A673 (cell line): ENCODE measurements around the gene INVS.

ENCODE experiments used
- EZH2 ChIP-seq: fragments of 200-600 bp; sonication (generic); IDR thresholded peaks from 2 replicates; pipeline ENCODE4 v1.6.1; 2017; ENCODE audit warnings: borderline replicate concordance, low read depth, mild to moderate bottlenecking, mixed read lengths, antibody characterized with exemption, low read length; ENCODE audit not compliant: poor library complexity, severe bottlenecking
- TF ChIP-seq, protein P1 (sequence below): fragments of 300-800, 200-600 bp; sonication (generic); conservative IDR thresholded peaks from 2 replicates; pipeline ENCODE4 v1.5.1; 2017; ENCODE audit warnings: low read depth, mild to moderate bottlenecking, antibody characterized with exemption, low read length, moderate library complexity, mixed read lengths

DNA sequence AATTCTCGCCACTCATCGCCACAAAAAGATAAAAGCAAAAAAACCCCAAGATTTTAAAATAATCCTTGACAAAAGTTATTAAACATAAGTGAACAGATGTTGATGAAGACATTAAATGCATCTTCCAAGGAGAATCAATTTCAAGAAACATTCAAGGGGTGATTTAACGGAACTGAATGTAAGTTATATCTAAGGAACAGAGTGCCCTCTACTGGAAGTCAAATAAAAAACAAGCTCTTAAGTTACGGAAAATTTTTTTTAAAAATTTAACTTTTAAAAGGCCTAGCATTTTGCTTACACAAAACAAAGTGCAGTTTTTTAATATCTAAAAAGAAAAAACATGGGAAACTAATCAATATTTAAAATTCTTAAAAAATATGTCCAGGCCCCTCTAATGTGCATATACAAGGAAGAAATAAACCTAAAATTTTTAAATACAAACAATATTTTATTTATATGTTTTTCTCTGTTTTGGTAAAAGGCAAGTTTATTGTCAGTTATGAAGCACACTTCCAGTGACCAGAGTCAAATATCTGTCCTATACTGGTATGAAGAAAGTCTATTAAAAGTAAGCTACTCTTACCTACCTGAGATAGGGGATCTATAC is 225.7 kb downstream of the INVS start:
- TF ChIP-seq, protein P1, sequence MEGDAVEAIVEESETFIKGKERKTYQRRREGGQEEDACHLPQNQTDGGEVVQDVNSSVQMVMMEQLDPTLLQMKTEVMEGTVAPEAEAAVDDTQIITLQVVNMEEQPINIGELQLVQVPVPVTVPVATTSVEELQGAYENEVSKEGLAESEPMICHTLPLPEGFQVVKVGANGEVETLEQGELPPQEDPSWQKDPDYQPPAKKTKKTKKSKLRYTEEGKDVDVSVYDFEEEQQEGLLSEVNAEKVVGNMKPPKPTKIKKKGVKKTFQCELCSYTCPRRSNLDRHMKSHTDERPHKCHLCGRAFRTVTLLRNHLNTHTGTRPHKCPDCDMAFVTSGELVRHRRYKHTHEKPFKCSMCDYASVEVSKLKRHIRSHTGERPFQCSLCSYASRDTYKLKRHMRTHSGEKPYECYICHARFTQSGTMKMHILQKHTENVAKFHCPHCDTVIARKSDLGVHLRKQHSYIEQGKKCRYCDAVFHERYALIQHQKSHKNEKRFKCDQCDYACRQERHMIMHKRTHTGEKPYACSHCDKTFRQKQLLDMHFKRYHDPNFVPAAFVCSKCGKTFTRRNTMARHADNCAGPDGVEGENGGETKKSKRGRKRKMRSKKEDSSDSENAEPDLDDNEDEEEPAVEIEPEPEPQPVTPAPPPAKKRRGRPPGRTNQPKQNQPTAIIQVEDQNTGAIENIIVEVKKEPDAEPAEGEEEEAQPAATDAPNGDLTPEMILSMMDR, result peak; percentile 62
- TF ChIP-seq EZH2, result no peak
